HEK293 (cell line): ENCODE measurements around the gene KITLG.

Experiments used
- ZBTB7A ChIP-seq: fragments of 450-650 bp; formaldehyde crosslinking; IDR thresholded peaks from 2 replicates; pipeline ENCODE4 v1.5.1; 2016; ENCODE audit warnings: low read depth, missing biosample characterization, missing genetic modification characterization
- ZNF423 ChIP-seq: fragments of 450-650 bp; formaldehyde crosslinking; IDR thresholded peaks from 2 replicates; pipeline ENCODE4 v1.5.1; 2016; ENCODE audit warnings: missing biosample characterization, missing genetic modification characterization
- ZNF48 ChIP-seq: fragments of 450-650 bp; formaldehyde crosslinking; IDR thresholded peaks from 2 replicates; pipeline ENCODE4 v1.5.1; 2016; ENCODE audit warnings: missing biosample characterization, missing genetic modification characterization
- ZNF777 ChIP-seq: fragments of 450-650 bp; formaldehyde crosslinking; IDR thresholded peaks from 2 replicates; pipeline ENCODE4 v1.5.1; 2017; ENCODE audit warnings: missing biosample characterization, missing genetic modification characterization, borderline replicate concordance
- ZNF791 ChIP-seq: fragments of 450-650 bp; formaldehyde crosslinking; IDR thresholded peaks from 2 replicates; pipeline ENCODE4 v1.5.1; 2016; ENCODE audit warnings: missing biosample characterization, missing genetic modification characterization
- TF ChIP-seq, protein P1 (sequence below): fragments of 450-650 bp; formaldehyde crosslinking; IDR thresholded peaks from 2 replicates; pipeline ENCODE4 v1.5.1; 2016; ENCODE audit warnings: missing biosample characterization, missing genetic modification characterization
- TF ChIP-seq, protein P2 (sequence below): fragments of 450-650 bp; IDR thresholded peaks from 2 replicates; pipeline ENCODE4 v1.5.1; 2018; ENCODE audit warnings: missing biosample characterization, missing genetic modification characterization

DNA sequence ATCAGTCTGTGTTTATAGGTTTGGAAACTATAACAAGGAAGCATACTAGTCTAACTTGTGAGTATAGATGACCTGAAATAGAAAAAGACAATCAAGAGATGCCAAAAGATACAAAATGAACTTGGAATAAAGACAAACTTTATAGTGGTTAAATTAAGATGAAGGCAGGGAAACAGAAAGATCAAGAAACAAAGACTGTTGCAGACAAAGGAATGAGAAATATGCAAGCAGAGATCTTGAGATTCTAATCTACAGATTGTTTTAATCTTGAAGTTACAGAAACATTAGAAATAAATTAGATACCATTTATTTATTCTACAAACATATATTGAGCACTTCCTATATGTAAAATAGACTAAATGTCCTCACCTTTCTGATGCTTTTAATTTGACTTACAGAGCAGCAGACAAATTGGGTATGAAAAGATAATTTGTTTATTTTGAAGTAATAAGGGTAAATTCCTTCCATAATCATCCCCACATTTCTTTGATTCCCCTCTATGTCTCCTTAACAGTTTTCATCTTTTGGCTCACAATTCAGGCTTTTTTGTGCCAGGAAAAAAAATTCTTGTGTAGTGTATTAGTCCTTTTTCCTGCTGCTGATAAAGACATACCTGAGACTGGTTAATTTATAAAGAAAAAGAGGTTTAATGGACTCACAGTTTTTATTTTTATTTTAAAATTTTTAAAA, 134.4 kb downstream of the KITLG start:
- TF ChIP-seq ZNF48 (tag by site-specific recombination) (no peak), ZNF423 (no peak), ZNF777 (tag by site-specific recombination) (no peak), ZBTB7A (tag by site-specific recombination) (no peak), ZNF791 (no peak)
- TF ChIP-seq, protein P1, sequence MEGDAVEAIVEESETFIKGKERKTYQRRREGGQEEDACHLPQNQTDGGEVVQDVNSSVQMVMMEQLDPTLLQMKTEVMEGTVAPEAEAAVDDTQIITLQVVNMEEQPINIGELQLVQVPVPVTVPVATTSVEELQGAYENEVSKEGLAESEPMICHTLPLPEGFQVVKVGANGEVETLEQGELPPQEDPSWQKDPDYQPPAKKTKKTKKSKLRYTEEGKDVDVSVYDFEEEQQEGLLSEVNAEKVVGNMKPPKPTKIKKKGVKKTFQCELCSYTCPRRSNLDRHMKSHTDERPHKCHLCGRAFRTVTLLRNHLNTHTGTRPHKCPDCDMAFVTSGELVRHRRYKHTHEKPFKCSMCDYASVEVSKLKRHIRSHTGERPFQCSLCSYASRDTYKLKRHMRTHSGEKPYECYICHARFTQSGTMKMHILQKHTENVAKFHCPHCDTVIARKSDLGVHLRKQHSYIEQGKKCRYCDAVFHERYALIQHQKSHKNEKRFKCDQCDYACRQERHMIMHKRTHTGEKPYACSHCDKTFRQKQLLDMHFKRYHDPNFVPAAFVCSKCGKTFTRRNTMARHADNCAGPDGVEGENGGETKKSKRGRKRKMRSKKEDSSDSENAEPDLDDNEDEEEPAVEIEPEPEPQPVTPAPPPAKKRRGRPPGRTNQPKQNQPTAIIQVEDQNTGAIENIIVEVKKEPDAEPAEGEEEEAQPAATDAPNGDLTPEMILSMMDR (tag by site-specific recombination): no peak
- TF ChIP-seq, protein P2, sequence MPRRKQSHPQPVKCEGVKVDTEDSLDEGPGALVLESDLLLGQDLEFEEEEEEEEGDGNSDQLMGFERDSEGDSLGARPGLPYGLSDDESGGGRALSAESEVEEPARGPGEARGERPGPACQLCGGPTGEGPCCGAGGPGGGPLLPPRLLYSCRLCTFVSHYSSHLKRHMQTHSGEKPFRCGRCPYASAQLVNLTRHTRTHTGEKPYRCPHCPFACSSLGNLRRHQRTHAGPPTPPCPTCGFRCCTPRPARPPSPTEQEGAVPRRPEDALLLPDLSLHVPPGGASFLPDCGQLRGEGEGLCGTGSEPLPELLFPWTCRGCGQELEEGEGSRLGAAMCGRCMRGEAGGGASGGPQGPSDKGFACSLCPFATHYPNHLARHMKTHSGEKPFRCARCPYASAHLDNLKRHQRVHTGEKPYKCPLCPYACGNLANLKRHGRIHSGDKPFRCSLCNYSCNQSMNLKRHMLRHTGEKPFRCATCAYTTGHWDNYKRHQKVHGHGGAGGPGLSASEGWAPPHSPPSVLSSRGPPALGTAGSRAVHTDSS (tag by site-specific recombination): no peak
